Superior temporal gyrus (tissue), 1 donor: ENCODE measurements around the gene DISP2.
A peak's percentile ranks its signal among the peaks of the same experiment; 100 is the strongest.

Experiments used
- DNase-seq: peaks from one replicate; pipeline ENCODE4 v3.0.0-alpha.2; 2016; ENCODE audit errors: extremely low spot score

DISP2 gene, protein sequence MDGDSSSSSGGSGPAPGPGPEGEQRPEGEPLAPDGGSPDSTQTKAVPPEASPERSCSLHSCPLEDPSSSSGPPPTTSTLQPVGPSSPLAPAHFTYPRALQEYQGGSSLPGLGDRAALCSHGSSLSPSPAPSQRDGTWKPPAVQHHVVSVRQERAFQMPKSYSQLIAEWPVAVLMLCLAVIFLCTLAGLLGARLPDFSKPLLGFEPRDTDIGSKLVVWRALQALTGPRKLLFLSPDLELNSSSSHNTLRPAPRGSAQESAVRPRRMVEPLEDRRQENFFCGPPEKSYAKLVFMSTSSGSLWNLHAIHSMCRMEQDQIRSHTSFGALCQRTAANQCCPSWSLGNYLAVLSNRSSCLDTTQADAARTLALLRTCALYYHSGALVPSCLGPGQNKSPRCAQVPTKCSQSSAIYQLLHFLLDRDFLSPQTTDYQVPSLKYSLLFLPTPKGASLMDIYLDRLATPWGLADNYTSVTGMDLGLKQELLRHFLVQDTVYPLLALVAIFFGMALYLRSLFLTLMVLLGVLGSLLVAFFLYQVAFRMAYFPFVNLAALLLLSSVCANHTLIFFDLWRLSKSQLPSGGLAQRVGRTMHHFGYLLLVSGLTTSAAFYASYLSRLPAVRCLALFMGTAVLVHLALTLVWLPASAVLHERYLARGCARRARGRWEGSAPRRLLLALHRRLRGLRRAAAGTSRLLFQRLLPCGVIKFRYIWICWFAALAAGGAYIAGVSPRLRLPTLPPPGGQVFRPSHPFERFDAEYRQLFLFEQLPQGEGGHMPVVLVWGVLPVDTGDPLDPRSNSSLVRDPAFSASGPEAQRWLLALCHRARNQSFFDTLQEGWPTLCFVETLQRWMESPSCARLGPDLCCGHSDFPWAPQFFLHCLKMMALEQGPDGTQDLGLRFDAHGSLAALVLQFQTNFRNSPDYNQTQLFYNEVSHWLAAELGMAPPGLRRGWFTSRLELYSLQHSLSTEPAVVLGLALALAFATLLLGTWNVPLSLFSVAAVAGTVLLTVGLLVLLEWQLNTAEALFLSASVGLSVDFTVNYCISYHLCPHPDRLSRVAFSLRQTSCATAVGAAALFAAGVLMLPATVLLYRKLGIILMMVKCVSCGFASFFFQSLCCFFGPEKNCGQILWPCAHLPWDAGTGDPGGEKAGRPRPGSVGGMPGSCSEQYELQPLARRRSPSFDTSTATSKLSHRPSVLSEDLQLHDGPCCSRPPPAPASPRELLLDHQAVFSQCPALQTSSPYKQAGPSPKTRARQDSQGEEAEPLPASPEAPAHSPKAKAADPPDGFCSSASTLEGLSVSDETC (N-terminal part only)

DNA sequence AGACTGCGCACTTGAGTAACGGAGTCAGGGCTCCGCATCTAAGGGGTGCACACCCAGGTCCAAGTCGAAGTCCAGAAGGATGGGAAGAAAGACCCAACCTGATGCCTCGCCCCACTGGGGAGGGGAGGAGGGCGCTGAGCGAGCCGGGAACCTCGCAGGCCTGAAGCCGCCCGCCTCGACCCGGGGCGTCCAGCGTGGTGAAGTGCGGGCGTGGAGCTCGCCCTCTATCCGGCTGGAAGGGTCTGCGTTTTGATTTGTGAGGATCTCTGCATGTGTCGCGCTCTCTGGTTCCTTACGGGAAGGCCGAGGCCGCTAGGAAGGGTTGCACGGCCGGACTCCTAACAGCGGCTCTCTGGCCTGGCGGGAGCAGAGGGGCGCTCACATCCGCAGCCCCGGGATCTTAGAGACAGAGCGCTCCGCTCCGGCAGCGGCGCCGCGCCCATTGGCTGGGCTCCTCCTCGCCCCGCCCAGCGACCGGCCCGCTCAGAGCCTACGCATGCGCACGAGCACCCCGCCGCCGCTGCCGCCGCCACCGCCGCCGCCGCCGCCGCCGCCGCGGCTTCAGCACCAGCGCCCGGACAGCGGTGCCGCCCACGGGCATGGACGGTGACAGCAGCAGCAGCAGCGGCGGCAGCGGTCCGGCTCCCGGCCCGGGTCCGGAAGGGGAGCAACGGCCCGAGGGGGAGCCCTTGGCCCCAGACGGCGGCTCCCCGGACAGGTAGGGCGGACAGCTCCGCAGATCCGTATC is at the start of gene DISP2:
Gene DISP2, plus strand, starts transcription at position 497 of the 748 bp plus-strand sequence. Its CDS starts 103 bp downstream, at position 600.
- peak; percentile 88 for DNase-seq

DNA sequence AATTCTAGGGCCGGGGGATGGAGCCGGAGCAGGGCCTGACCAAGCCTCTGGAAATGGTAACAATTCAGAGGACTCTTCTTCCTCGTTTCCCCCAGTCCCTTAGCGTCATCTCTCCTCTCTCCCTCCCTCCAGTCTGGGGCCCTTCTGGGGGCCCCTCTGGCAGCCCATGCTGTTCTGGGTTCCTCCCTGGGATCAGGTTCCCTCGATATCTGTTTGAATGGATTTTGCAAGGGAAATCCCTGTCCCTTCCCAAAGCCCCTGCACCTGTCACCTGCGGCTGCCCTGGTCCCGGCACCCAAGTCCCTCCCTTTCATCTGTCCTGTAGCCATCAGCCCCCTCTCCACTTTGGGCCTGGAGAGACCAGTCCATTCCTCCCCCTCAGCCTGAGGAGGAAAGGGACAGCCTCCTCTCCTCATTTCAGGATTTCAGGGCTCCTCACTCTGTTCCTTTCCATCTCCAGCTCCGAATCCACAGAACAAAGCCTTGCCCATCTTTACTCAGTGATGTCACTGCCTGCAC is 48.6 kb upstream of the DISP2 start:
- DNase-seq = no peak

DNA sequence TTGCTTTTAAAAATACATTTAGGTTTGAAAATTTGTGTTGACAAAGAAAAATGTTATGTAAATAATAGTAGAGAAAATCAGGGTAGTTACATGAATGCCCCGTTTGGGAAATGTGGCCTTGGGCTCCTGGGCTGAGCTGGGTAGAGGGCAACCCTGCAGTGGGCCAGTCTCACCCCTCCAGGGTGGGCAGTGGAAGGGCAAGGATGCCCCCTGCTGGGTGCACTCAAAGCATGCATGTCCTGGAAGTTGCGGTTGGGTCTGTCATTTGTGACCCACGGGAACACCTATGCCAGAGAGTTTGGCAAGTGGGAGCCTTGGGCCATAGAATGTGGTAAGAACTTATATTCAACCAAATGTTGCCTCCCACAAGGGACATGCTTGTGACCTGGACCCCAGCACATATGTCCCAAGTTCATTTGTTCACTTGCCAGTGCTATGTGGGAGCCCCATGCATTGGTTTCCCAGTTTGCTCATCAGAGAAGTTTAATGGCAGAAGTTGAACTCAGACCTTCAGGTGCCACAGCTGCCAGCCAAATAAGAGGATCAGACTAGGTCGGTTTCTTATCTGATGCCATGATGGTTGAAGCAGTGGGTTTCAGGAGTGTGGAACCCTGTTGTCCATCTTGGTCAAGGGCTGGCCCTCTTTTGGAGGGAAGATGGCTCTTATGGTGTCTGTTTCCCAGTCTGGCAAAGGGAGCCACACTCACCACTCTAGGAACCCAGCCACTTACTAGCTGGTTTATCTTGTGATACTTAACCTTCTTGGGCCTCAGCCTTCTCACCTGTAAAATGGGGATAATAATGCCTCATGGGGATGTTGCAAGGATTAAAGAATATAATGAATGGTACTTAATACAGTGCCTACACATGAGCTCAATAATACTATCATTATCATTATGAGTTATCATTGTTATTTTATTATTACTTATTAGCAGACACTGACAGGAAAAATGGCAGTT is 47.7 kb upstream of the DISP2 start:
- DNase-seq = peak; percentile 56

DNA sequence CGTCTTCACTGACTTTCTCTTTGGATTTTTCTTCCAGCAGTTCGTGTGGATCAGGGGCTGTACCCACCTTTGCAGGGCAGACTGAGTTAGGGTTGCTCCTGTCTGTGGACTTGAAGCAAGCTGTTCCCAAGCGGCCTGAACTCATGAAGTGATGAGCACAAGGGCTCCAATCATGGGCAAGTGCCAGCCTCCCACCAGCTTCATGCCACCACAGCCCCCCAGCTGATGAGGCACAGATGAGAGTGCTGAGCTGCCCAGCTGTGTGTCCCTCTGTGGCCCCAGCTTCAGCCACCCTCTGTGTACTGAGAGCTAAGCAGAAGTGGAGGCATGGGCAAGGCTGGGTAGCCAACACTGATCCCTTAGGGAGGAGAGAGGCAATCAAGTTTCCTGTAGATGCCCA is 47.0 kb upstream of the DISP2 start:
- DNase-seq = no peak

DNA sequence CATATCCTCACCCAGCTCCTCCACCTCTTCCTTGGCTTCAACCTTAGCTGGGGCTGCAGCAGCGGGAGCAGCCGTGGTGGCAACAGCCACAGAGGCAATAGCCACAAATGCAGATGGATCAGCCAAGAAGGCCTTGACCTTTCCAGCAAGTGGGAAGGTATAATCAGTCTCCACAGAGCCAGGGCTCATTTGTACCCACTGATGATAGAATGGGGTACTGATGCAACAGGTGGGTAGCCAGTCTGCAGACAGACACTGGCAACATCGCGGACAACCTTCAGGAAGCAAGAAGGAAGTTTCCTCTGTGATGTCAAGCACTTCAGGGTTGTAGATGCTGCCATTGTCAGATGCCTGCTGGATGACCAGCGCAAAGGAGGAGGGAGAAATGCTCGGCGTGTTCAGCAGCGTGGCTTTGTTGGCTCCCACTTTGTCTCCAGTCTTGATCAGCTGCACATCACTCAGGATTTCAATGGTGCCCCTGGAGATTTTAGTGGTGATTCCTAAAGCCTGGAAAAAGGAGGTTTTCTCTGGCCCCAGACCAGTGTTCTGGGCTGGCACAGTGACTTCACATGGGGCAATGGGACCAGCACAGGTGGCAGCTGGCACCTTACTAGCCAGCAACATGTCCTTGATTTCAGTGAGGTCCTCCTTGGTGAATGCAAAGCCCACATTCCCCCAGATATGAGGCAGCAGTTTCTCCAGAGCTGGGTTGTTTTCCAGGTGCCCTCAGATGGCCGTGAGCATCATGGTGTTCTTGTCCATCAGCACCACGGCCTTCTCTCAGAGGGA is 45.5 kb upstream of the DISP2 start:
- no peak for DNase-seq

DNA sequence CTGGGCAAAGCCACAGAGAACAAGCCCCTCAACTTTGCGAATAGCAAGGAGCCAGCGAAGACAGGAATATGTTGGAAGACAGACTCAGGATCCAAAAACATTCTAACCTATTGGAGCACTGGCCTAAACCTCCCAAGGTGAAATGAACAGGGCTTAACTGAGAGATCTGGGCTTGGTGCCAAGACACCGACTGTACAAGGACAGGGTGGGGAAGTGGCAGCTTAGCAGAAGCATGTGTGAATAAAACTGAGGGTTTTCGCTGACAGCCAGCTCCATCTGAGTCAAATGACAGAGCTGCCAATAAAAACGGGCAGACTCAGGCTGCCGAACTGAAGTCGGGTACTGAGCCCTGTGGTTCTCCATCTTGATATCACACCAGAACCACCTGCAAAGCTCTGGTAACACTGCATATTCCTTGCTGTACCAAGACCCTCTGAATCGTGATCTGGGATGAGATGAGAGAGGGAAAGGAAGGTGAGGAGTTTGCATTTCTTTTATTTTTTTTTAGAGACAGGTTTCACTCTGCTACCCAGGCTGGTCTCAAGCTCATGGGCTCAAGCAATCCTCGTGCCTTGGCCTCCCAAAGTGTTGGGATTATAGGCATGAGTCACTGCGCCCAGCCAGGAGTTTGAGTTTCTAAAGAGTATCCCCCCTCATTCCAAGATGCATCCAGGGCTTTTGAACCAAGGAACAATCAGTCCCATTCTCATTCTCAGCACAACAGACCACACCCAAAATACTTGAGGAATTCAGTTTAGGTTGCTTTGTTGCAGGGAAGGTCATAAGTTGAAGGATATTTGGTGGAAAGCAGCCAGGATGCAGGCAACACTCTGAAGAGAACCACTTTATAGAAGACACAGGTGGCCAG is 44.3 kb upstream of the DISP2 start:
- DNase-seq = no peak

DNA sequence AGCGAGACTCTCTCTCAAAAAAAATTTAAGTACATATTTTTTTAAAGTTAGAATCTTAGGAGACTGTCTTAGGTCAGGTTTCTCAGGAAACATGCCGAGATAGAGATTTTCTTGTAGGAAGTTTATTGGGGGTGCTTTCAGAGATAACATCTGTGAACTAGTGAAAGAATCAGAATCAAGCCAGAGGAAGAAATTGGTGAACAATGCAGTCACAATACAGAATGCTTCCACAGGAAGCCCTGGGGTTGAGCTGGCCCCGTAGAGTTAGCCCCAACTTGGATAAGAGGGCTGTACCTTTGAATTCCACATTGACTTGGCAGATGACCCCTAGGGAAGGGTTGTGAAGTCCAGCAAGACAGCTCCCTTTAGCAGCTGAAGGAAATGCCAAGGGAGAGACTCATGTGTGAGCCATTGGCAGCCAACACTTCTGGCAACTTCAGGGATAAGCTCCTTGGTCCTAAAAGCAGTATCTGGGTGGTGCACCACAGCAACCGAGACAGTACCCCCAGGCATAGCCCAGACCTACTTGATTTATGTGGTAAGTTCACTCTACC is 43.2 kb upstream of the DISP2 start:
- no peak for DNase-seq

DNA sequence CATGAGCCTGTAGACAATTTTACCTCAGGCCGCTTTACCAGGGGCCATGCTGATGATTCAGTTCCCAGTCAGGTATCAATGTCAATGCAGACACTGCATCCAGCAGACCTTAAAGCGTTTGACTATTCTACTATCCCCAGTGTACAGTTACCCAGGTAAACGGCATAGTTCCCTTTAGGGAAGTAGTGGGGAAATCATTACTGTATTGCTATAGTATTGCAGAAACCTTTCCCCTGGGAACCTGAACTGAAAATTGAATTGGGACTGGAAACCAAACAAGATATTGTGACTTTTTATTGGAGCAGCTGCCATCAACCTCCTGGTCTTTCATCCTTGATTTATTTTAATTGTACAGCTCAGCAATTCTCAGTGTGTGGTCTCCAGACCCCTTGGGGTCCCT is 41.1 kb upstream of the DISP2 start:
- DNase-seq = no peak

DNA sequence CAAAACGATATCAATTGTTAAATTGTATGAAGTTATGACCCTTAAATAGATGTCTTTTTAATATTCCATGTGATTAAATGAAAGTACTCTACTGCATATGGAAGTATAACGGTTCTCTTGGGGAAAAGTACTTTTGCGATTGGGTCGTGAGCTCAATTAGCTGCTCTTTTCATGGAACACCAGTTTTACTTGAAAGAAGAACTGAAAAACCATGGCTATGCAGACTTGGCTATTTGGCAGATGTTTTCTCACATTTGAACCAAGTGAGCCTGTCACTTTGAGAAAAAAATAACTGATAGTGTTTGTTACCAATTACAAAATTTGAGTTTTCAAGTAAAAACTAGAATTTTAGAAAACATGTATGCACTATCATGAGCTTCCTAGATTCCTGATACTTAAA is 40.4 kb upstream of the DISP2 start:
- DNase-seq = no peak

DNA sequence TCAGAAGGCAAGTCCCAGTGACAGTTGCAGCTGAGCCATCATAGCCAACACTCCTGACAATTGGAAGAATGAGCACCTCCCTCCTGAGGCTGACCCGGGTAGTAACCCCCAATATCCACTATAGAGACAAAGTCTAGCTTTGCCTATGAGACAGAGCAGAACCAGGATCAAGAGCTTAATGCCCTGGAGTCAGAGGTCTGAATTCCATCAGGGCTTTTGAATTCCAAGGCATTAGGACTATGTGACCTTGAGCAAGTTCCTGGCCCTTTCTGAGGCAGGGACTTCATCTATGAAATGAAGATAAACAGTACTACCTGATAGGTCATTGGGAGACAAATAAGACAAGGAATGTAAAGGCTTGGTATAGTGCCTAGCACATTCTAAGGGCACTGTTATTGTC is 37.6 kb upstream of the DISP2 start:
- no peak for DNase-seq

DNA sequence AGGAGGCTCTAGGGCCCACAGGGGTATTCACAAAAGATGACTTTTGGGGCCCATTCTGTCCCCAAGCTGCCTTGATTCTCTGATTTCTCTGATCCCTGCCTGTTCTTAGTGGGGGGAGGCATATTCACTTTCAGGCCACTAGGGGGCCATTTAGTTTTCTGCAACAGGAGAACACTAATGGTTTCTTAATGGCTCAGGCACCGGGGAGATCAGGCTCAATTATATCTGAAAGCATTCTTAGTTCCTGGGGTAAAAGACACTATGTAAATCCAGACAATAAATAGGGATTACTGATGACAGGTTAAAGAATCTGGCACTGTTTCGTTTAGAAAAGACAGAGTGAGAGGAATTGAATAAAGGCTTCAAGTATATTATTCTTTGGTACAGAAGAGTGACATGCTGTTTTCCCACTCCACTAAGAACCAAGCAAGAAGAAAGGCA is 37.1 kb upstream of the DISP2 start:
- DNase-seq = peak; percentile 93

DNA sequence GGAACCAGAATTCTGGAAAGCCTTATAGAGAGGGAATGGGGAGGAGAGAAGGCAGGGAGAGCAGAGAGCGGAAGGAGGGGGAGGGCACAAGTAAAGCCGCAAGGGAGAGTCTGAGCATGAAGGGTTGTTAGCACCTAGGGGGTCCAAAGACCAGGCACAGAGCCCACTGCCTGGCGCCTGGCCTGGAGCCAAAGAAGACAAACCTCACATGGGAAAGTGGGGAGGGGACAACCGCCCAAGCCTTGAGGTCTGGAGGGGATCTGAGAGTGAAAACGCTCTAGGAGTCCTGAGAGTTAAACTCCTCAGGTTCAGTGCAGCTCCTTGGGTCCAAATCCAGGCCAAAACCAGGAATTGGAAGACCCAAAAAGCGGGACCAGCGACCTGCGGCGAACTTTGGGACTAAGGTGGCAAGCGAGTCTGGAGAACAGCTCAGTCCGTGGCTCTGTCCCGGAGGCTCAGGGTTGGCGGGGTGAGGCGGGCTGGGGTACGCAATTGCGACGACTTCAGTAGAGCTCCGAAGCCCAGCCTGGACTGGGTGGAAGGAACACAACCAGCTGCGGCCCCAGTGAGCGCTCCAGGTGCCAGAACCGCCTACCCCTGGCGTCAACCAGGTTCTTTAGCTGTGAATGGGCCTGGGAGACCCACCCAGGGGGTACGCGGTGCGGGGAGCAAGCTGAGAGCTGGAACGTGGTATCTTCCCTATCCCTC is 35.3 kb upstream of the DISP2 start:
- DNase-seq = no peak

DNA sequence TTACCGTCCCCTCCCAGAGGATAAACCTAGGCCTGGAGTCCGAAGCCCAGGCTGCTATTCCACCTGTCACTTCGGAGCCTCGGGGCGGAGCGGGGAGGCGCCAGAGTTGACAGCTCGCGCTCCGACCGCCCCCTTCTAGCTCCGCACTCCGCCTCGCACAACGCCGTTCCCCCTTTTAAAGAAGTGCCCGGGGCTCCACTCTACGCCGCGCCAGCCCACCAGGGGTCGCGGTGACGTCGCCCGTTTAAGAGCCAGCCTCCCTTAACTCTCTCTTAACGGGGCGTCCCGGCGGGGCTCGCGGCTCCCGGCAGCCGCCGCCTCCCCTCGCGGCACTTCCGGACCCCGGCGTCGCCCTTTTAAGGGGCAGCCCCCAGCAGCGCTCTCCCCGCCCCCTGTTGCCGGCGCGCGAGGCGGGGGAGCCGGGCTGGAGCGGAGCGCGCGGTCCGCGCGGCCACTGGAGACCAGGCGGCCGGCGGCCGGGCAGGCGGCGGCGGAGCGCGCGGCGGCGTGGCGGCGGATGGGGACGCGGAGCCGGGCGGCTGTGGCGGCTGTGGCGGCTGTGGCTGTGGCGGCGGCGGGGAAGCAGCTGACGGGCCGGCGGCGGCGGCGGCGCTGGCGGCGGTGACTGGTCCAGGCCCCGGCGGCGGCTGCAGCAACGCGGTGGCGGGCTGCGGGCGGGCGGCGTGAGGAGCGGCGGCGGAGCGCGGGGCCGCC is 34.6 kb upstream of the DISP2 start, which contains the start of gene INAFM2:
Gene INAFM2, plus strand, starts transcription at position 454 of the 714 bp plus-strand sequence. CDS start 364 bp downstream, outside the sequence.
- peak; percentile 81 for DNase-seq

DNA sequence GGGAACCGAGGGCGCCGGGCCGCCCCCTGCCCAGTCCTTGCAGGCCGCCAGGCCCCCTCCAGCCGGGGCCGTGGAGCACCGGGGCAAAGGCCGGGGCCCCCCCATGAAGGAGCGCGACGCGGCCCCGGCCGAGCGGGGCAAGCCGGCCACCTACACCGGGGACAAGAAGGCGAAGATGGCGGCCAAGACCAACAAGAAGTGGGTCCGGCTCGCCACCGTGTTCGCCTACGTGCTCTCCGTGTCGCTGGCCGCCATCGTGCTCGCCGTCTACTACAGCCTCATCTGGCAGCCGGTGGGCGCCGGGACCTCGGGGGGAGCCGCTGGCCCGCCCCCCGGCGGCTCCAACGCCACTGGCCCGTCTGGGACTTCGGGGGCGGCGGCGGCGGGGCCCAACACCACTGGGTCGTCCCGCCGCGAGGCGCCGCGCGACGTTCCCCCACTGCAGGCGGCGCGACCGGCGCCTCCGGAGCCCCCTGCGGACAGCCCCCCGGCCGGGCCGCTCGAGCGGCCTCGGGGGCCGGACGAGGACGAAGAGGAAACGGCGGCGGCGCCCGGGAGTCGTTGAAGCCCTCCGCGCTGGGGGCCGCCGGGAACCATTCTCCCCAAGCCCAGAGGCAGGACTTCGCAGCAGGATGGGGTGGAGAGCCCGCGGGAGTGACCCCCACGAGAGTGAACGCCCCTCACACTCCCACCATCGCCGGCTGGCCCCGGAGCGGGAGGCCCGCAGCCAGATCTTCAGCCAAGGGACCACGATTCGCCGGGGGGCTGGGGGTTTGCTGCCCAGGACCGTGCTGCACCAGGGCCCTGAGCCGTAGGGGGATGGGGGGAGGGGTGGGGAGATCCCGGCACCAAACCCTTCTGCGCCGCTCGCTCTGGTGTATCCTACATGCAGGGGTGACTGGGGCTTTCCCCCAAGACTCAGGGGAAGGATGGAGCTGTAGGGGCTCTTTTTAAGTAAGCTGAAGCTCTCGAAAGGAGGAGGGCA is 33.8 kb upstream of the DISP2 start:
- no peak for DNase-seq

DNA sequence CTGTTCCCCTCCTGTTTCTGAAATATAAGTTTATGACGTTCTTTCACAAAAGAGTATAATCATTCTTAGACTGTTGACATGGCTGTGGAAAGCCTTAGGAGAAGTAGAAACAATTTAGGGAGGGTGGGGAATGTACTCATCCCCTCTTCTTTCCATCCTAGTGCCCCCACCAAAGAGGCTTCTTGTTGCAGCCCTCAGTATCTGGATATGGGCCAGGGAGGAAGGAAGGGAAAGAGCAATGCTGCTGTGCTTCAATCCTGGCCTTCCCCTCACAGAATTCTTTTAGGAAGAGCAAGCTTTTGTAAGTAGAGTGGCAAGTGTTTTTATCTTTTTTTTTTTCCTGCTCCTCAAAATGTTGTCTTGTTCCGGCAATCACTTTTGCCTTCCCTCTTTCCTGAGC is 32.8 kb upstream of the DISP2 start:
- no peak for DNase-seq
